HG03064 (cell line): ENCODE measurements around the gene NME3.

ENCODE experiments used
- ATAC-seq: cut with Tn5 transposase; IDR thresholded peaks from one replicate; pipeline ENCODE4 v1.9.1; 2021; ENCODE audit warnings: low read depth; ENCODE audit not compliant: unreplicated experiment

Gene NME3

DNA sequence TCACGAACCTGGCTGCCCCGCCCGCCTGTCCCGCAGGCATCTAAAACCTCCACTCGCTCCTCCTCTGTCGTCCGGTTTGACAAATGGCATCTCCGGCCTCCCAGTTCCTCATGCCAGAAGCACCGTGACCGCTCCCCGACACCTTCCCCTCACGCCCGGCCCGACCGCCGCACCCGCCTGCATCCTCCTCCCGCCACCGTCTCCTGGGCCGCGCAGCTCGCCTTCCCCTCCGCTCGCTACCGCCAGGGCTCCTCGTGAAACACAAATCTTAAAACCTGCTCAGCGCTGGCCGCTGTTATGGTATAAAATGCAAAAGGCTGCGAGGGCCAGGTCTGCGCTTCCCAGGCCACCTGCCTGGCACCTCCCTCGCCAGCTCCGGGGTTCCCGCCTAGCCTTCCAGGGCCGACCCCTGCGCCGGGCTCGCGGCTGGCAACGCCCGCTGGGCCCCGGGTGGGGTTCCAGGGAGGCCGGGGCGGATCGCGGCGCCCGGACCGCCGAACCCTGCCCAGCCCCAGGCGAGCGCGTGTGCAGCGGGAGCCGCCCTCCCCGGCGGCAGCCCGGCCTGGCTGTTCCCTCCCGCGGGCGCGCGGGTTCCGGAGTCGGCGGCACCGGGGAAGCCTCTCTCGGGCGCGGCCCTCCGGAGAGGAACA is 10.5 kb upstream of the NME3 start:
- peak; percentile 8 for ATAC-seq

DNA sequence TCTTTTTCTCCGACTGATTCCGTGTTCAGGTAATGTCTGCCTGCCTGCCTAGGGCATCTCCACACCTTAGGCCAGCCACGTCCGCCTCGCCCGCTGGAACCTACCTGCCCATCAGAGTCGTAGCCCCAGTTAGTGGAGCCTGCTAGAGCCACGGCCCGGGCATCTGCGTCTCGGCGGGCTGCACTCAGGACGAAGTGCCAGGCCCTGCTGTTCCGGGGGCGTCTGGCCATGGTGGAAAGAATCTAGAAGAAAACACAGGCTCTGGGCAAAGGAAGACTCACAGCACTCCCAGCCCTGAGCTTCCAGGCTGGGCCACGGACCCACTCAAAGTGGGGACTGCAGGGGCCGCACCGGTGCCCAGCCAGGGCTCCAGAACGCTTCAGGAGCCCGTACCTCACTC is 9.9 kb upstream of the NME3 start:
- no peak for ATAC-seq

DNA sequence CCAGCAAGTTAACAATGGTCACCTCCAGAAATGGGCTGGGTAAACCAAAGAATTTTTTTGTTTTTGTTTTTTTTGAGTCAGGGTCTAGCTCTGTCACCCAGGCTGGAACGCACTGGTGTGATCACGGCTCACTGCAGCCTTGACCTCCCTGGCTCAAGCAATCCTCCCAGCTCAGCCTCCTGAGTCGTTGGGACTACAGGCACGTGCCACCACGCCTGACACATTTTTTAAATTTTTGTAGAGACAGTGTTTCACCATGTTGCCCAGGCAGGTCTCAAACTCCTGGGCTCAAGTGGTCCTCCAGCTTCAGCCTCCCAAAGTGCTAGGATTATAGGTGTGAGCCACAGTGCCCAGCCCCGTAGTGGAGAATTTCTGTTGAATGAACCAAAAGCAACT is 9.3 kb upstream of the NME3 start:
- ATAC-seq = no peak

DNA sequence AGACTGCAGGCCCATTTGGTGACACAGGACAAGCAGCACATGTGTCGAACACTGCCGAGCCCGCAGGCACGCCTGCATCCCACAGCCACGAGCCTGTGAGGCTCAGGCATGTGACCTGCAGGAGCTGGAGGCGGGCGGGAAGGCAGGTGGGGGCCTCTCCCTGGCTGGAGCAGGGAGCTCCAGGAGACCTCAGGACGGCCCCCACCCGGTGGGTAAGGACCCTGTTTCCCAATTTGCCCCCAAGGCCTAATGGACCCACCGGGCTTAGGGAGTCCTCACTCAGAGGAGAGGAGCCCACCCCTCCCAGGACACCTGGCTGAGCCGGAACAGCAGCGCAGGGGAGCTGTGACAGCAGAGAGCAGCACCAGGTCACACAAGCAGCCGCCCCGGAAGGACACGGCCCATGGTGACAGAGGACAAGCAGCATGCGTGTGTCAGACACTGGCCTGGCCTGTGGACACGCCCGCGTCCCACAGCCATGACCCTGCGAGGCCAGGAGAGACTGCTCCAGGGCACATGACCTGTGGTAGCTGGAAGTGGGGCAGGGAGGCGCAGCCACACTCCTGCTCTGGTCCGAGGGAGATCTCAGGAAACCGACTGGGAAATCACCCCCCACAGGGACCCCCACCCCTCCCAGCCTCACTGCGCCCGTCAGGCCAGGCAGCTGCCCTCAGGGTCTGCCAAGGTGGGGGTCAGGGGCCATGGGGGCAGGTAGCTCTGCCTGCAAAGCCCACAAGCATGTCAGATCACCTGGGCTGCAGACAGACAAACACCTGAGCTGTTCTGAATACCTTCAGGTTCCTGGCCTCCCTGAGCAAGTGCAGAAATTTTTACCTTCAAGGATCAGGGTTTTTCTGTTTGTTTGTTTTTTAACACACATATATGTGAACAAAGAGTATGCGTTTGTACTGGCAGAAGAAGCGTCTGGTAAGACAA is 8.7 kb upstream of the NME3 start:
- ATAC-seq = no peak

- no peak for ATAC-seq
Observed at GRCh38 chr16:1779234-1779701, 7.9 kb upstream of the NME3 start.

GRCh38 chr16:1778200-1779179 is 7.1 kb upstream of the NME3 start:
- no peak for ATAC-seq

GRCh38 chr16:1777375-1778199 is 6.2 kb upstream of the NME3 start:
- ATAC-seq = no peak

GRCh38 chr16:1776991-1777374 is 5.6 kb upstream of the NME3 start:
- ATAC-seq = no peak

DNA sequence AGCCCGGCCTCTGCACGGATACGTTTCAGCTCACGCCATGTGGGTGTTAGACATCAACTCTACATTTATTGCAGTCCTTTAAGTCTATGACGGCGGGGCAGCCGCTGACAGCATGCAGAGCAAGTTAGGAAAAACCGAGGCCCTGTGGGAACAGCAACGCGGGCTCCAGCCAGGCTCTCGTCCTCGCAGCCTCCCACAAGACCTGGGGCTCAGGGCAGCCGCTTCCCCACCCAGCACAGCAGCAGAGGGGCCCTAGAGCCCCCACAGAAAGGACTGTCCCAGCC is 5.3 kb upstream of the NME3 start:
- no peak for ATAC-seq

DNA sequence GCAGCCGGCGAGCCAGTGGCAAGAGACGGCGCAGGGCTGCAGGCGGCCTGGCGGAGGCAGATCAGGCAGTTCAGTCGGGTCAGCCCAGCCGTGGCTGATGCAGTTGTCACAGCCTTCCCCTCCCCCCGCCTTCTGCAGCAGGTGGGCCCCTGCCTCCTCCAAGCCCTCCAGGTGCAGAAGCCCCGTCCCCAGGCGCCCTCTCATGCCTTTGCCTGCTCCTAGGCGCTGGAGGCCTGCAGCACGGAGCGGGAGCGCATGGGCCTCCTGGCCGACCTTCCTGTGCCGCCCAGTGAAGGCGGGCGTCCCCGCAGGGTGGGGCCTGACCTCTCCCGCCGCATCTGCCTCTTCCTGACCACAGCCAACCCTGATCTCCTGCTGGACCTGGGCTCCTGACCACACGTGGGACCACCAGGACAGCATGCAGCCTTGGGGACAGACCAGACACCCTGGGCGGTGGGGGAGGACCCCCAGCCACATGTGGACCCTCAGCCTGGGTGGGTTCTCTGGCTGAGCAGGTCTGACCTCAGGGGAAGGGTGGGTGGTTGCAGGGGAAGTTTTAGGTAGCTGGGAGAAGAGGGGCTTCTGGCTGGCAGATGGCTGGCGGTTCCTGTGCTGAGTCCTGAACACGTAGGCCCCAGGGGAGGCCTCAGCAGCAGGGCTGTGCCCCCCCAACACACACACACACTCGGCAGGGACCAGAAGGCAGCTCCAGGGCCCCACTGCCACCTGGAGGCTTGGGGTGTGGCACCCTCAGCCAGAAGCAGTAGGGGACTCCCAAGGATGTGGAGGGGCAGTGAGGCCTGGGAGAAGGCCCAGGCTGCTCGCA is 4.7 kb upstream of the NME3 start:
- no peak for ATAC-seq

GRCh38 chr16:1775006-1775845 is 3.9 kb upstream of the NME3 start:
- ATAC-seq = no peak

GRCh38 chr16:1774448-1774780 is 3.1 kb upstream of the NME3 start:
- no peak for ATAC-seq

DNA sequence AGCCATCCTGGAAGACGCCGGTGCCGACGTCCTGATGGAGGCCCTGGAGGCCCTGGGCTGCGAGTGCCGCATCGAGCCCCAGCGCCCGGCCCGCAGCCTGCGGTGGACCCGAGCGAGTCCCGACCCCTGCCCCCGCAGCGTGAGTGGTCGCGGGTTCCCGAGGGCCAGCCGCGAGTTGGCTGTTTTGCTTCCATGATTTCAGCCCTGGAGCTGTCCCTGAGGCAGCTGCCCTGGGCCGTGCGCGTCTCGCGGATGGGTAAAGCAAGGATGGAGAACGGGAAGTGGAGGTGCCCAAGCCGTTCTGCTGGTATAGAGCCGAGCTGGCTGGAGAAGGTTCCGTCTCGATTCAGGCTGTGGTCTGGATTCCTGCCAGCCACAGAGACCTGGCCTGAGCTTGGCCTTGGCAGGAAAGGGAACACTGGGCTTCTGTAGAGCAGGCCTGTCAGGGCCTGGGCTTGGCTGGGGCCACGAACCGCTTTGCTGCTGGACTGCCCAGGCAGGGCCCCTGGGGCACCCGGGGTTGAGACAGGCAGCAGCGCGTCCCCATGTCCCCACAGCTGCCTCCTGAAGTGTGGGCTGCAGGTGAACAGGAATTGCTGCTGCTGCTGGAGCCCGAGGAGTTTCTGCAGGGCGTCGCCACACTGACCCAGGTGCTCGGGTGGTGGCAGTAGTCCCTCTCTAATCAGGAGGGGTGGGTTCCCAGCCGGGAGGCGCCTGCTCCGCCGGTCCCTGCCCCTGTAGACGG is 2.5 kb upstream of the NME3 start:
- no peak for ATAC-seq

- ATAC-seq = peak; percentile 44
Observed at GRCh38 chr16:1772908-1773702, 1.8 kb upstream of the NME3 start, which contains the start of gene MRPS34. TSS of gene MRPS34 (minus strand) at chr16:1773134. CDS start at chr16:1773119, 15 bp downstream.

DNA sequence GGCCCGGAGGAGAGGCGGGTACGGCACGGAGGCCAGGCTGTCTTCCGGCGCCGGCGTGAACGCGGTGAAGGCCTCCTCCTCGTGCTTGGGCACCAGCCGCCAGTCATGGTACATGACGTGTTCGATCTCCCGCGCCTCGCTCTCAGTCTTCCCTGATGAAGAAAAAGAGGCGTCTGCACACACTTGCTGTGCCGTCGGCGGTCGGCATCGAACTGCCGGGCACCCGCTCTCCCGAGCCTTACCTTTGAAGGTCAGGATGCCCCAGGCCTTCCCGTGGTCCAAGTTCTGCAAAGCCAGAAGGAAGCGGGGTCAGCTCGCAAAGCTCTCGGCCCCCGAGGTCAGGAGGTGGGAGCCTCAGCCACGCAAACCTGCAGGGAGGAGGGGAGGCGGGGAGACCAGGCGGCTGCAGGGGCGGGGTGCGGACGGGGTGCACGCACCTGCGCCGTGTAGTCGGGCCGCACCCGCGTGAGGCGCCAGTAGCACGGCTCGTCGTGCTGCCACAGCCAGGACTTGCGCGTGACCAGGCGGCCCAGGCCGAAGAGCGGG is 1.1 kb upstream of the NME3 start, which contains the start of gene EME2:
TSS of gene EME2 (plus strand) at position 449 of the 546 bp plus-strand sequence. CDS start 418 bp downstream, outside the sequence.
- peak; percentile 5 for ATAC-seq

- ATAC-seq = no peak
Observed at GRCh38 chr16:1771864-1772361, 570 bp upstream of the NME3 start.
